CD14-positive monocyte (primary cell): ENCODE results near the gene JARID2. TPM values are rescaled to one million over a fixed set of nuclear protein-coding genes. Genes with fewer than 3 reads are reported as not detected.

Experiments
- DNase-seq, 3 donors: peaks; one replicate each; pipeline ENCODE4 v3.0.0-alpha.2; 2011 to 2022
- H2AFZ ChIP-seq: 2 replicates; pipeline ENCODE4 v1.6.0; 2012; ENCODE audit warnings: mild to moderate bottlenecking, low read depth, low read length, inconsistent platforms; ENCODE audit not compliant: insufficient read depth, poor library complexity, severe bottlenecking
- H3K27ac ChIP-seq, 2 donors: 1 replicate in 1 of 2; 2 replicates in 1 of 2; pipeline ENCODE4 v1.5.1; 2012 to 2013; ENCODE audit warnings: low read length in 2 of 2, control low read depth in 1 of 2, inconsistent platforms in 1 of 2, low read depth in 1 of 2, mild to moderate bottlenecking in 1 of 2
- H3K27me3 ChIP-seq, 2 donors: one replicate each; pipeline versions ENCODE4 v1.6.0 to v1.6.1; 2011 to 2013; ENCODE audit warnings: low read length in 2 of 2; ENCODE audit not compliant: control insufficient read depth in 2 of 2, insufficient read depth in 2 of 2
- H3K36me3 ChIP-seq, 2 donors: replicated peaks in 1 of 2; 1 replicate in 1 of 2; 2 replicates in 1 of 2; pipeline versions ENCODE4 v1.5.1 to v1.6.1; 2012 to 2013; ENCODE audit warnings: low read length in 2 of 2, control low read depth in 1 of 2, inconsistent platforms in 1 of 2, mild to moderate bottlenecking in 1 of 2; ENCODE audit not compliant: insufficient read depth in 2 of 2, control insufficient read depth in 1 of 2
- H3K4me1 ChIP-seq, 2 donors: 1 replicate in 1 of 2; 2 replicates in 1 of 2; pipeline versions ENCODE4 v1.5.1 to v1.6.1; 2012 to 2013; ENCODE audit warnings: low read length in 2 of 2, control low read depth in 1 of 2, inconsistent platforms in 1 of 2, mild to moderate bottlenecking in 1 of 2, moderate library complexity in 1 of 2; ENCODE audit not compliant: insufficient read depth in 2 of 2, control insufficient read depth in 1 of 2
- H3K4me2 ChIP-seq: replicated peaks from 2 replicates; pipeline ENCODE3; 2012; ENCODE audit warnings: low read length, moderate library complexity, mild to moderate bottlenecking; ENCODE audit not compliant: poor library complexity, severe bottlenecking; ENCODE audit errors: extremely low read depth
- H3K4me3 ChIP-seq, 3 experiments: fragments of 200-600 bp in 1 of 3; sonication (generic) in 1 of 3; replicated peaks in 1 of 3; 1 replicate in 2 of 3; 2 replicates in 1 of 3; pipeline ENCODE4 v1.5.1; 2011 to 2013; ENCODE audit warnings: low read length in 3 of 3, mild to moderate bottlenecking in 3 of 3, control low read depth in 2 of 3, low read depth in 2 of 3, inconsistent platforms in 1 of 3, moderate library complexity in 1 of 3
- H3K79me2 ChIP-seq: 2 replicates; pipeline ENCODE4 v1.6.0; 2012; ENCODE audit warnings: mild to moderate bottlenecking, control low read depth, inconsistent platforms, low read length, moderate library complexity; ENCODE audit not compliant: insufficient read depth
- H3K9ac ChIP-seq: 2 replicates; pipeline ENCODE4 v1.6.0; 2017; ENCODE audit warnings: low read length, mild to moderate bottlenecking; ENCODE audit not compliant: insufficient read depth, poor library complexity, severe bottlenecking
- H3K9me3 ChIP-seq, 2 donors: replicated peaks in 1 of 2; 1 replicate in 1 of 2; 2 replicates in 1 of 2; pipeline versions ENCODE4 v1.5.1 to v1.6.1; 2012 to 2013; ENCODE audit warnings: low read length in 2 of 2, control low read depth in 1 of 2; ENCODE audit not compliant: control insufficient read depth in 1 of 2, insufficient read depth in 1 of 2
- H4K20me1 ChIP-seq: 2 replicates; pipeline ENCODE4 v1.6.0; 2012; ENCODE audit warnings: mild to moderate bottlenecking, low read length, control low read depth, moderate library complexity; ENCODE audit not compliant: insufficient read depth
- H3K27ac Mint-ChIP-seq, 7 donors: one replicate each; pipeline ENCODE4 v1.8.0; 2020; ENCODE audit warnings: mild to moderate bottlenecking in 7 of 7, mixed read lengths in 7 of 7, moderate library complexity in 6 of 7, inconsistent platforms in 2 of 7
- H3K27me3 Mint-ChIP-seq, 3 donors: one replicate each; pipeline ENCODE4 v1.8.0; 2021 to 2022; ENCODE audit warnings: low read depth in 3 of 3, mild to moderate bottlenecking in 3 of 3, mixed read lengths in 3 of 3, moderate library complexity in 3 of 3, inconsistent platforms in 1 of 3
- H3K36me3 Mint-ChIP-seq, 2 donors: one replicate each; pipeline ENCODE4 v1.8.0; 2020; ENCODE audit warnings: mixed read lengths in 2 of 2, inconsistent platforms in 1 of 2, mild to moderate bottlenecking in 1 of 2
- H3K4me1 Mint-ChIP-seq: one replicate; pipeline ENCODE4 v1.8.0; 2020; ENCODE audit warnings: mild to moderate bottlenecking, mixed read lengths
- H3K4me3 Mint-ChIP-seq, 2 donors: one replicate each; pipeline ENCODE4 v1.8.0; 2020; ENCODE audit warnings: mild to moderate bottlenecking in 2 of 2, mixed read lengths in 2 of 2, moderate library complexity in 1 of 2
- H3K9me3 Mint-ChIP-seq, 7 donors: one replicate each; pipeline ENCODE4 v1.8.0; 2020 to 2022; ENCODE audit warnings: mixed read lengths in 7 of 7, mild to moderate bottlenecking in 6 of 7, moderate library complexity in 6 of 7, inconsistent platforms in 2 of 7
- WGBS: methylation state at CpG from one replicate; pipeline ENCODE4 v1.1.5; 2013; ENCODE audit warnings: missing lambda C conversion rate; ENCODE audit not compliant: insufficient coverage; 5-methylcytosine and 5-hydroxymethylcytosine counted together
- intact Hi-C, 2 donors: fragments of 100-400 bp; cut with micrococcal nuclease; formaldehyde crosslinking; loops; one replicate each; pipeline versions ENCODE4 v1.15.0 to v1.15.1; 2023
- polyA plus RNA-seq, 3 donors: library from polyadenylated mRNA; depleted of rRNA in 1 of 3; unstranded in 2 of 3; stranded (reverse) in 1 of 3; fragments of 300-500 nt in 2 of 3; fragments of >200 nt in 1 of 3; fragmentation: Illumina TruSeq in 2 of 3; gene quantifications; 1 replicate in 2 of 3; 2 replicates in 1 of 3; pipeline ENCODE4 v1.2.3, GENCODE V29; 2012 to 2021
- TF ChIP-seq, protein P1 (sequence below): fragments of 200-600 bp; IDR thresholded peaks from one replicate; pipeline ENCODE4 v1.8.0; 2022; ENCODE audit warnings: antibody characterized with exemption, mild to moderate bottlenecking

The JARID2 gene
- polyA plus RNA-seq, 3 donors: 6.8 to 17.5 (median 12.5) TPM

DNA sequence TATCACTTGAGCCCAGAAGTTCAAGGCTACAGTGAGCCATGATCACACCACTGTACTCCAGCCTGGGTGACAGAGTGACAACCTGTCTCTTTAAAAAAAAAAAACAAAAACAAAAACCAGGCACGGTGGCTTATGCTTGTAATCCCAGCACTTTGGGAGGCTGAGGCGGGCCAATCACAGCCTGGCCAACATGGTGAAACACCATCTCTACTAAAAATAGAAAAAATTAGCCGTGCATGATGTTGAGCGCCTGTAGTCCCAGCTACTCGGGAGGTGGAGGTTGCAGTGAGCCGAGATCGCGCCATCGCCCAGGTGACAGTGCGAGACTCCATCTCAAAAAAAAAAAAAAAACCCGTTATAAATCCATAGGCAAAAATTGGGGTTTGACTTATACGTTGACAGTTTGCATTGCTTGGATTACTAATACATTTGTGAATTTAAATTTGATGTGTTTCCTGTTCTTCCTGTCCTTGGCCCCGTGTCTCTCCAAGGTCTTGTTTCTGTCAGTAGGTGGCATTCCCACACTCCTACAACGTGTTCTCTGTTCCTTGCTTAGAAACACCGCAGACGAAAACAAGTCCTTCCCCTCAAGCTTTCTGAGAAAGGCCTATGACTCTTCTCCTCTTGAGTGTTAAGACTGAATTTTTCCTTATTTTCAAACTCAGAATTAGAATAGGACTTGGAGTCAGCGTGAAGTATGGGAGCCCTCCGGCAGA, 269.9 kb downstream of the JARID2 start:
- WGBS: 100% methylated on average over 2 of the region's 18 CpGs
- Histone ChIP-seq H4K20me1 (peaks cover 95% of the 10 kb centered on the region), H3K27me3 (no peaks in the 10 kb centered on the region), H3K4me1 (peaks cover 7 to 9% of the 10 kb centered on the region in 2 donors), H3K36me3 (peaks cover 99 to 100% of the 10 kb centered on the region in 2 donors), H2AFZ (no peak overlapping the region), H3K4me3 (no peak overlapping the region), H3K27ac (peak overlapping the region in 1 of 2 donors; percentile 84), H3K4me2 (no peak overlapping the region), H3K9ac (no peak overlapping the region), H3K79me2 (peaks cover 7% of the 10 kb centered on the region), H3K9me3 (no peaks in the 10 kb centered on the region)
- Mint-ChIP-seq H3K9me3 (no peaks in the 10 kb centered on the region), H3K4me3 (no peak overlapping the region), H3K27me3 (peaks cover 0 to 5% (median 4%) of the 10 kb centered on the region in 3 donors), H3K27ac (peak overlapping the region in 5 of 7 donors; percentile 14 to 68 (median 45)), H3K36me3 (peaks cover 94 to 100% of the 10 kb centered on the region in 2 donors), H3K4me1 (peaks cover 10% of the 10 kb centered on the region)
- TF ChIP-seq, protein P1, sequence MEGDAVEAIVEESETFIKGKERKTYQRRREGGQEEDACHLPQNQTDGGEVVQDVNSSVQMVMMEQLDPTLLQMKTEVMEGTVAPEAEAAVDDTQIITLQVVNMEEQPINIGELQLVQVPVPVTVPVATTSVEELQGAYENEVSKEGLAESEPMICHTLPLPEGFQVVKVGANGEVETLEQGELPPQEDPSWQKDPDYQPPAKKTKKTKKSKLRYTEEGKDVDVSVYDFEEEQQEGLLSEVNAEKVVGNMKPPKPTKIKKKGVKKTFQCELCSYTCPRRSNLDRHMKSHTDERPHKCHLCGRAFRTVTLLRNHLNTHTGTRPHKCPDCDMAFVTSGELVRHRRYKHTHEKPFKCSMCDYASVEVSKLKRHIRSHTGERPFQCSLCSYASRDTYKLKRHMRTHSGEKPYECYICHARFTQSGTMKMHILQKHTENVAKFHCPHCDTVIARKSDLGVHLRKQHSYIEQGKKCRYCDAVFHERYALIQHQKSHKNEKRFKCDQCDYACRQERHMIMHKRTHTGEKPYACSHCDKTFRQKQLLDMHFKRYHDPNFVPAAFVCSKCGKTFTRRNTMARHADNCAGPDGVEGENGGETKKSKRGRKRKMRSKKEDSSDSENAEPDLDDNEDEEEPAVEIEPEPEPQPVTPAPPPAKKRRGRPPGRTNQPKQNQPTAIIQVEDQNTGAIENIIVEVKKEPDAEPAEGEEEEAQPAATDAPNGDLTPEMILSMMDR: no peak
- intact Hi-C loops: no loop called here
- no peak for DNase-seq

DNA sequence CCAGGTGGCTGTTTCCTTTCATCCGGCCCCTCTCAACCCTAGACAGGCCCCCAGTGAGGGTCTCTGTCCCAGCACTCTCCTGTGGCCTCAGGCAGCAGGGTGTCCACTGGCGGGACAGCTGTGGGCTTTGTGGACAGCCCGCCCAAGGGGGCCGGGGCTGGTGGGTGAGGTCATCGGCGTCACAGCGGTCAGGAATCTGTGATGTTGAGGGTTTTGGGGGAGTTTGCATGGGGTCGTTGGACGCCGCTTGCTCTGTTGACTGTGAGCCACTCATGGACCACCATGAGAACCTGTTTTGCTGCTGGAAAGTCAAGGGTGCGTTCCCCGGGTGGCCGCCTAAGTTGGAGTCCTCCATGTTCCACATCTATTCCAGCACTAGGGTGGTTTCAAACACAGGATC, 270.5 kb downstream of the JARID2 start:
- Mint-ChIP-seq H3K36me3 (peaks cover 92 to 100% of the 10 kb centered on the region in 2 donors), H3K9me3 (no peaks in the 10 kb centered on the region), H3K27me3 (peaks cover 0 to 5% (median 4%) of the 10 kb centered on the region in 3 donors), H3K27ac (peak overlapping the region in 3 of 7 donors; percentile 14 to 73 (median 27)), H3K4me3 (no peak overlapping the region), H3K4me1 (peaks cover 10% of the 10 kb centered on the region)
- TF ChIP-seq, protein P1: no peak
- DNase-seq: no peak
- intact Hi-C loops: no loop called here
- Histone ChIP-seq H3K27ac (peak overlapping the region in 1 of 2 donors; percentile 20), H2AFZ (no peak overlapping the region), H3K4me3 (no peak overlapping the region), H3K9me3 (no peaks in the 10 kb centered on the region), H3K4me1 (peaks cover 7 to 9% of the 10 kb centered on the region in 2 donors), H3K9ac (no peak overlapping the region), H3K27me3 (no peaks in the 10 kb centered on the region), H4K20me1 (peaks cover 90% of the 10 kb centered on the region), H3K4me2 (no peak overlapping the region), H3K36me3 (peaks cover 99 to 100% of the 10 kb centered on the region in 2 donors), H3K79me2 (peaks cover 7% of the 10 kb centered on the region)
- 97% methylated on average over 7 of the region's 13 CpGs for WGBS
